ENCODE data around the gene LRRC41.
"Not testable (repeated sequence)": the region's sequence is repeated elsewhere in the genome, so short reads cannot be mapped to it uniquely, and the experiment has no call there.

LRRC41 gene

DNA sequence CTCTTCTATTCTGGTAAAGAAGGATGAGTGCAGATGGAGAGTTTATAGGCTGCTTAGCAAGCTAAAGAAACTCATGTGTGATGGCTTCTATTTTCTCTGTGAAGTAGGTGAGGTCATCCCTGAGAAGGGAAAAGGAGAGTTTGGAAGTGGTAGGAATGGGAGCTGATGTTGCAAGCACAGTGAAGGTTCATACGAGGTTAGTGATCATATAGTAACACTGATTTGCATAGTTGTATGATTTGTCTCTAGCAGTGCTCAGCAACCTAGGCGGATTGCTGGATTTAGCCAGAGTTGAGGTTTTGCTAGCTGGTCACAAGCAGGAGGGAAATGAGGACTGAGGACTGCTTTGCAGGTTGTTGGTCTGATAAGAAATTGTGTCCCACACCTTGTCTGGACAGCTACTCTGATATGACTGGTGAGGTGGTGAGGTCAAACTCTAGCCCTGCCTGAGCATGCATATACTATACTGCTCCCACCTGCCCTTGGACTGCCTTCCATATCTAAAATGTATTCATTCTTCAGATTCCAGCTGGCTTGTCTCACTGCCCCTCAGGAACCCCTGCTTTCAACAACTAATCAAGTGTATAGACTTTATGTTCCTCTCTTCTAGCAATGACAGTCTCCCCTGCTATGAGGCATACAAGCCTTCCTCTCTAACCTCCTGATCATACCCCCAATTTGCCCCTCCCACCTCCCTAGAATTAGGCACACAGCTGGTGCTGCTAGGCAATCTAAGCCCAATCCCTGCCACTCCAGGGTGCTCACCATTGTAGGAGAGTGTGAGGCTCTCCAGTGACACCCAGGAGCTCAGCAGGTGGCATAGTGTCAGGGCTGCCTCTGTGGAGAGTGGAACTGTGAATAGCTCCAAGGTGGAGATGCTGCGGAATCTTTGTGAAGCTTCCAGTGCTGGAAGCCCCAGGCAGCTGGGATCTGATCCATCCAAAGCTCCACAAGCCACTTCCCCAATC lies 18.5 kb downstream of the LRRC41 start:
- DNase-seq = peak; percentile 18 to 24

DNA sequence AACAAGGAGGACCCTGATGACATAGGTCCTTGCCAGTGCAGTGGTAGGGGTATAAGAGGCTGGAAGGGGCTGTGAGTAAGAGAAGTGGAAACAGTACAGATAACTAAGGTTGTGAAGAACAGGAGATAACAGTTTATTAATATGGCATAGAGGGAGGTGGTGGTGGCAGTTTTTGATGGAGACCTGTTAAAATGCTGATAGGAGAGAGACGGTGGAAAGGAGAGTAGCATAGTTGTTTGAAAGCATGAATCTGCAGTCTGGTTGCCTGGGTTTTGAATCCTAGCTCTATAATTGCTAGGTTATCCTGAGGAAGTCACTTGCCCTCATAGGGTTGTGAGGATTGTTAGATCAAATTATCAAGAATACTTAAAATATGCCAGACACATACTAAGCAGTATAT lies 19.4 kb downstream of the LRRC41 start:
- DNase-seq = no peak

DNA sequence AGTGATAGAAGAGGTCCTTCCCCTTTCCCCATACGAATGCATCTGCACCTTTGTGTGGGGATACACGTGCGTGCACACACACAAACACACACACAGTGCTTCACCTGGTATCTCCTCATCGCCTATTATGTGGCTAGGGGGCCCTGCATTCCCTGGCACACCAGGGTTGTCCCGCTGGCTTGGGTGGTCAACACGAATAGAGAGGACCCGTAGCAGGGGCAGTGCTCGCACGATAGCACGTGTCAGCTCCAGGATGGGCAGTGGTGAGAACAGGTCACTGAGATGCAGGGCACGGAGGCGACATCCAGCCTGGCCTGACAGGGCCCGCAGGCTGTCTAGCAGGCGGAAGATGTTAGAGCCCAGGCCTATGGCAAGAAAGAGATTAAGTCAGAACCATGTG lies 22.4 kb downstream of the LRRC41 start:
- DNase-seq = no peak

DNA sequence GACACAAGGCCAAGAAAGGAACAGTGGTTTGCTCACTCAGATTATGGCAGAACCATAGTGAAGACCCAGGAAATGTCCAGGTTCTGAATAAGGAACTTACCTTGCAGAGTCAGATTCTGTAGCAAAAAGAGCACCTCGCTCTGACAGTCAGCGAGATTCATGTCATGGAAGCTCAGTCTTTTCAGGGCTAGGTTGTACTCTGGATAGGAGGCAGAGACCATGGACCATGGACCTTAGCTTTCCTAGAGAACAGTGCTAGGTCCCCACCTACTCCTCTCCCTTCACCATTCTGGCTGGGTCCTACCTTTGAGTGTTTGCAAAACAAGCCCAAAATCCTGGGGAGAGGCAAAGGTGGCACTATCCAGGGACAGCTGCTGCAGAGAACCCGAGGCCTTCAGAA lies 23.3 kb downstream of the LRRC41 start:
- no peak for DNase-seq

DNA sequence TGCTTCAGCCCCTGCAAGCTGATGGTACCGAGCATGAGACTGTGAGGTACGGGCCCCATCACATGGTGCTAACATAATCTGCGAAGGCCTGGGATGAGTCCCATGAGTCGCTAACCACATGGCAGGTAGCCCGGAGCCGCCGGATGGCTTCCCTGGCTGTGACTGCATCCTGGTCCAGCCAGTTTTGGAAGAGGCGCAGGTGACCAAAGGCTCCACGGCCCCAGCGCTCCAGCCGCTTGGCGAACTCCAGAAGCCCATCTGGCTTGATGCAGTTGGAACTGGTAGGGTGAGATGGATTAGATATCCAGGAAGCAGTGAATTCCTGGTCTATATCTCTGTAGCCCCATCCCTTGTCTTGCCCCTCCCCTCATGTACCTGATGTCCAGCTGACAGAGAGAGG lies 24.6 kb downstream of the LRRC41 start:
- DNase-seq = no peak

DNA sequence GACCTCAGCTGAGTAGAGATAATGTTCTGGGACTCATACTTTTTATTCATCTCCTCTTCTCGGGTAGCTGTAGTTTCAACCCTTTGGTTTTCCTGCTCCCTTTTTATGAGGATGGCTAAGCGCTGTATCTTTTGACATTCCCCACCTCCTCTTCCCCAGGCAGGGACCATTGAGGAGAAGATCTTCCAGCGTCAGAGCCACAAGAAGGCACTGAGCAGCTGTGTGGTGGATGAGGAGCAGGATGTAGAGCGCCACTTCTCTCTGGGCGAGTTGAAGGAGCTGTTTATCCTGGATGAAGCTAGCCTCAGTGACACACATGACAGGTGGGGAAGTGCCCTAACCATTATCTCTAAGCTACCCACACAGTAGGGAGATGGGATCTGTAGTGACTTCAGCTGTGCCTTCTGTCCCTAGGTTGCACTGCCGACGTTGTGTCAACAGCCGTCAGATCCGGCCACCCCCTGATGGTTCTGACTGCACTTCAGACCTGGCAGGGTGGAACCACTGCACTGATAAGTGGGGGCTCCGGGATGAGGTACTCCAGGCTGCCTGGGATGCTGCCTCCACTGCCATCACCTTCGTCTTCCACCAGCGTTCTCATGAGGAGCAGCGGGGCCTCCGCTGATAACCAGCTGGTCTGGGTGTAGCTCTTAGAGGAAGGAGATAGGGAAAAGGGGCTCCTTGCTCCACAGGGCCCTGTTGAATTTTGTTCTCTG lies 25.6 kb downstream of the LRRC41 start:
- no peak for DNase-seq

DNA sequence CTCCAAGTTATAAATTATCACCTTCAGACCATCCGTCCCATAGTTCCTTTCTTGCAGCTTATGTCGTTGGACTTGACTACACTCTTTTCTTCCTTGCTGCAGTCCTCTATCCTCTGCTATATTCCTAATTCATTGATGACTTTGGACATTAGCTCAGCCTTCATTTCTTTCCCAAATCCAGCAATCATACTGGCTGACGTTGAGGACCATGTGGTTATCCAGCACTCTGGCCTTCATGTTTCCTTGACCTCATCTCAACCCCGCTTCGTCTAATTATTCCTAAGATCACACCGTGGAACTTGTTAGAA lies 28.4 kb downstream of the LRRC41 start:
- DNase-seq = no peak

DNA sequence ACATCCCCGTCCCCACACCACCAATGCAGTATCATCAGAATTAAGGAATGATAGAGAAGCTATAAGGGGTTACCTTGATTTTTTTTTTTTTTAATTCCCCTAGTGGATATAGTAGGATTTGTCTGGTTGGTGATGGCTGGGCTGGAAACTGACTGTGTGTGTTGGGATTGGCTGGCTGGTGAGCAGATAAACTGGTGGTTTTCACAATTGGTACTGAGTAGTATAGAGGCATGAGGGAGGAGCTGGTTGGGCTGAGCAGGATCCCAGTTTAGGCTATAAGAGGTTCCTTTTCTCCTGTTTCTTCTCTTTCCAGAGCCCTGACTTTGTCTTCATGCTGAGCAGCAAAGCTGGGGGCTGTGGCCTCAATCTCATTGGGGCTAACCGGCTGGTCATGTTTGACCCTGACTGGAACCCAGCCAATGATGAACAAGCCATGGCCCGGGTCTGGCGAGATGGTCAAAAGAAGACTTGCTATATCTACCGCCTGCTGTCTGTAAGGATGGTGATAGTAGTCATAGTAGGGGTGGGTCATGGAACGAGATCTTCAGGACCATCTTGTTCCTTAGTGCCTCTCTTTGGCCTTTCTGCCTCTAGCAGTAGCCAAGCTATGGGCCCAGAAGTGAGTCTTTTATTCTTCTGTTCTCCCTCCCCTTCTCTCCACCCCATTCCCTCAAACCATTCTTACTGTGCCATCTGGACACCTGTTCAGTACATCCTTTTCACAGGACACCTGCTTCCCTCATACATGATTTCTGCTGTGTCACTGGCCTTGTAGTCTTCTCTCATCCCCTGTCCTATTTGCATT lies 29.0 kb downstream of the LRRC41 start:
- no peak for DNase-seq

DNA sequence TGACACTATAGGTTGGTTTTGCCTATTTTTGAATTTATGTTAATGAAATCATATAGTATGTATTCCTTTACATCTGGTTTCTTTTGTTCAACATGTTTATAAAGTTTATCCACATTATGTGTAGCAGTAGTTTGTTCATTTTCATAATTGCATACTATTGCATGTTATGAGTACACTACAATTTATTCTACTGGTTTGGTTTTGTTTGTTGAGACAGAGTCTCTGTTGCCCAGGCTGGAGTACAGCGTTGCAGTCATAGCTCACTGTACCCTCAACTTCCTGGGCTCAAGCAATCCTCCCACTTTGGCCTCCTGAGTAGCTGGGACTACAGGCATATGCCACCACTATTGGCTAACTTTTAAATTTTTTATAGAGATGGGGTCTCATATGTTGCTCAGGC lies 34.8 kb downstream of the LRRC41 start:
- no peak for DNase-seq

DNA sequence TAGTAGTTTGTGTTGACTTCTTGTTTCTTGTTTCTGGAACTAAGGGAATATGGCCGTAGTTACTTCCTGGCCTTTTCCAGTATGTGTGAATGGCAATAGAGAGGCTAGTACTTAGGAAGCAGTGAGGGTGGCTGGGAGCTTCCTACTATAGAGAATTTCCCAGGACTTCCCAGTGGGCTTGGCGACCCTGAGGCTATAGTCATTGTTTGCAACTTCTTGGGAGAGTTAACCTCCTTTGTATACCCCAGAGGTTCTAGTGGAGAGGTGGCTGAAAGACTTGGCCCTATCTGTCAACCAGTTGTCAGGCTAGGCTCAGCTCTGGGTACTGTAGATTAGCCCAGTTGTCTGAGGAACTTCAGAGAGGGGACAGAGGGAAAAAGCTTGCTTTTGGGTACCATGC lies 40.3 kb downstream of the LRRC41 start:
- no peak for DNase-seq

DNA sequence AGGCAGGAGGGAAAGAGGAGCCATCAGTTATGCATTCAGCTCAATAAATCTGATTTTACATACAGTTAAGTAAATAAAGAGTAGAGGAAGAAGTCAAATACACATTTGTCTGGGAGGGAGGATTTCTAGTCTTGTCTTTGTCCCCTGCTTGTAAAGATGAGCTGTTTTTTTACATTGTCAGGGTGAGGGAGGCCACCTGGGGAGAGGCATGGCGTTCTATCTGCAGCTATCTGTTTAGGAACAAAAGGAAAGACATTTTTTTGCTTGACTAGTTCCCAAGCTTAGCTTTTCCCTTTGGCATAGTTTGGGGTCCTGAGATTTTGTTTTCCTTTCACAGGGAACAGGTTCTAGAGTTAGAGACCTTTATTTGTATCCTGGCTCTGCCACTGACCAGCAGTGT lies 40.9 kb downstream of the LRRC41 start:
- no peak for DNase-seq

DNA sequence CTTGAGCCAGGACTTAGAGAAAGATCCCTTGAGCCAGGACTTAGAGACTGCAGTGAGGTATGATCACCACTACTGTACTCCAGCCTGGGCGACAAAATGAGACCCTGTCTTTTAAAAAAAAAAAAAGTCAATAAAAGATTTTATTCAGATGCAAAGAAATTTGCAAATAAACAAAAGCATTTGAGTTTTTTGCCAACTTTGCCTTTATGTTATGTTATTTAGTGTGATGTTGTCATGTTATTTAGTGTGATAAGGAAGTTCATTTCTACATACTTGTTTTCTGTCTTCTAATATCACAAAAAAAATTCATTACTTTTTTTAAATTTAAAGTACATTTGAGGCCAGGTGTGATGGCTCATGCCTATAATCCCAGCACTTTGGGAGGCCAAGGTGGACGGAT lies 46.9 kb downstream of the LRRC41 start:
- DNase-seq = no peak

DNA sequence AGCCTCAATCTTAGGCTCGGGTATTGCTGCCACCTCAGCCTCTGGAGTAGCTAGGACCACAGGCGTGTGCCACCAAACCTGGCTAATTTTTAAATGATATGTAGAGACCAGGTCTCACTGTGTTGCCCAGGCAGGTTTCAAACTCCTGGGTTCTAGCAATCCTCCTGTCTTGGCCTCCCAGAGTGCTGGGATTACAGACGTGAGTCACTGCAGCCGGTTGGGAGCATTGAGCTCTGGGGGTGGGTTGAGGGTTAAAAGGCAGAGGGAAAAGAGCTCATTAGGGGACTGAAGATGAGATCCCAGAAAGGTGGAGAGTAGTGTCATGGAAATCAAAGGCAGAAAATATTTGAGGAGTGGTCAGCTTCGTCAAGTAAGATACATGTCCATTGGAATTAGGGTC lies 48.7 kb downstream of the LRRC41 start:
- no peak for DNase-seq

DNA sequence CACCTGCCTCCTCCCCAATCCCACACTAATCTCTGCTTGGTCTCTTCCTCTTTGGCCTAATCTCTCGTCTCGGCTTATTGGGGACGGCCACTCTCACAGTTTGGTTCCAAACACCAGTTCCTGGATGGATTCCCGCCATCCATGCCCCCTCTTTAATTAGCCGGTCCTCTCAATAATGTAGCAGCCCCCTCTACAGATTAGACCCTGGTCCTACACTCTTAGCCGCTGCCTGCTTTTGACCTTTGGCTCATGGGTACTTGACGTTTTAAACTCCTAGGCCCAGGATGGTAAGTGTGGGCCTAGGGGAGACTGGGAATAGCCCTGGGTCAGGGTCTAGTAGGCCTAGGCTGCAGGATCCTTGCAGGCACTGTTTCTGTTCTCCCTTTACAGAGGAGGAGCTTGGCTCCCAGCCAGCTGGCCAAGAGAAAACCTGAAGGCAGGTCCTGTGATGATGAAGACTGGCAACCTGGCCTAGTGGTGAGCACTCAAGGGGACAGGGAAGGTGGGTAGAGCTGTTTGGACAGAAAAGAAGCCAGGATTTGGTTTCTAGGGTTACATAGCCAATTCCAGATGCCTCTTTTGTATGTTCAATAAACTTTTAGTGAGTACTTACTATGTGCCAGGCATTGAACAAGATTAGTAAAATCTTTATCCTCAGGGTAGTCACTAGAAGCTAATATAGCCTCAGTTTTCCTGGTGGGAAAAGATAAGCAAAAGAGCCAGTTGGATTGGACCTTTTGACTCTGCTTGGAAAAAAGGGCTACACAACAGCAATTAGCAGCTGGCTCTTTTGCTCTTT lies 55.1 kb downstream of the LRRC41 start:
- peak; percentile 32 to 61 for DNase-seq

DNA sequence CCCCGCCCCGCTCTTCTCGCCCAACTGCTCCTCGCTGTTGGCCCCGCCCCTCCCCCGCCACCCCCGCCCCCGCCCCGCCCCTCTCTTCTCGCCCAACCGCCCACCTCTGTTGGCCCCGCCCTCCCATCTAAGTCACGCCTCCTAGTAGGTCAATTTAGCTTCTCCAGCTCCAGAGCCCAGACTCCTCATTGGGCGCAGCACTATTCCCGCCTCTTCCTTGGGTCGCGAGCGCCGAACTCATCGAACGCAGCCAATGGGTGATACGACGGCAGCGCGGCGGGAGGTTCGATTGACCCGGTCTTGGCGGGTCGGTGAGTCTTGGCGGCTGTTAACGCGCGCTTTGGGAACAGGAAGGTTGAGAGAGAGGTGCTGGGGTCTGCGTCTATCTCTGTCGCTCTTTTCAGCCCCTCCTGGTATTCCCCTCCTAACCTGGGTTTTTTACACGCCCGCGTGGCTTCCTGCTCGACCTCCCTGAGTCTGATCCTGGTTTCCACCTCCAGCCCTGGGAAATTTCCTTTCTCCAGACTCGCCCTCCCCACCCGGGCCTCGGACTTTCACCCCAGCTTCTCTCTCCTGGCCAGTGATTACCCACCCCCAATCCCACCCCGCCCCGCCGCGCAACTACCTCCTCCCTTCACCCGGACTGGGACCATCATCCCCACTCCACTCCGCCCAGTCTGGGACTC lies 55.8 kb downstream of the LRRC41 start, which contains the start of gene RAD54L:
Gene RAD54L (plus strand): TSS at position 328 of the 686 bp plus-strand sequence. CDS start 643 bp downstream, outside the sequence.
- peak; percentile 98 for DNase-seq

DNA sequence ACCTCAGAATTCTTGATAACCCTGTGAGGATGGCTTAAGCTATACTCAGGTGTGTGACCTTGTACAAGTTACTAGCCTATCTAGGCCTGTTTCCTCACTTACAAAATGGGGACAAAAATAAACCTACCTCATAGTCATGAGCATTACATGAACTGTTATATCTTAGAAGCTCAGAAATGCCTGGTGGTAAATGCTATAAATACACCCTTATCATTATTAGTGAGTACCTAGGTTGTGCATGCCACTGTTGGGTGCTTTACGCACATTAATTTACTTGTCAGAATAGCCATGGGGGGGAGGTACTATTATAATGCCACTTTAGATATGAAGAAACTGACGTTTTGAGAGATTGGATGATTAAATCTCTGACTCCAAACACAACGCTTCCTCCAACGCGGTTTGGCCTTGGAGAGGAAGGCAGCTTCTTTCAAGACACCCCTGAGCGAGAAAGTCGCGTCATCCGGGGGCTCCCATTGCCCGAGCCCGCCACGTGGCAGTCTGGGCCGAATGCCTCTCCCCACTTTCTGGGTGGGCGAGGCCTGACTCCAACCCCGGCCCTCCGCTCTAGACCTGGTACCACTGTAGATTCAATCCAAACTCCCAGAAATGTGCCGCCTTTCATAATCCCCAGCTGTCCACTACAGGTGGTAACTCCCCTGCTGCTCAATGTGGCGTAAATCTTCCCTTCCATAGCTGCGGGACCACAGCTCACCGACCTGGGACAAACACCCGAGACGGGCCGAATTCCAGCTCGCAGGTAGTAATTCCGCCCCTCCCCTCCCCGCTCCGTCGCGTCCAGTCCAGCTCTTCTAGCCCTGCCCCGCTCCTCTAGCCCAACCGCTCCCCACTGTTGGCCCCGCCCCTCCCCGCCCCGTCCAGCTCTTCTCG lies 56.6 kb downstream of the LRRC41 start:
- DNase-seq = peak in 1 of 2 experiments; percentile 41

DNA sequence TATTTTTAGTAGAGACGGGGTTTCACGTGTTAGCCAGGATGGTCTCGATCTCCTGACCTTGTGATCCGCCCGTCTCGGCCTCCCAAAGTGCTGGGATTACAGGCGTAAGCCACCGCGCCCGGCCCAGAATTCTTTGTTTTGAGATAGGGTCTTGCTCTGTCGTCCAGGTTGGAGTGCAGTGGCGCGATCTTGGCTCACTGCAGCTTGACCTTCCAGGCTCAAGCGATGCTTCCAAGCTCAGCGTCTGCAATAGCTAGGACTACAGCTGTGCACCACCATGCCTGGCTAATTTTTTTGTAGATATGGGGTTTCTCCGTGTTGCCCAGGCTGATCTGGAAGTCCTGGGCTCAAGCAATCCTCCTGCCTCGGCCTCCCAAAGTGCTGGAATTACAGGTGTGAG lies 57.3 kb downstream of the LRRC41 start:
- not testable (repeated sequence) for DNase-seq

DNA sequence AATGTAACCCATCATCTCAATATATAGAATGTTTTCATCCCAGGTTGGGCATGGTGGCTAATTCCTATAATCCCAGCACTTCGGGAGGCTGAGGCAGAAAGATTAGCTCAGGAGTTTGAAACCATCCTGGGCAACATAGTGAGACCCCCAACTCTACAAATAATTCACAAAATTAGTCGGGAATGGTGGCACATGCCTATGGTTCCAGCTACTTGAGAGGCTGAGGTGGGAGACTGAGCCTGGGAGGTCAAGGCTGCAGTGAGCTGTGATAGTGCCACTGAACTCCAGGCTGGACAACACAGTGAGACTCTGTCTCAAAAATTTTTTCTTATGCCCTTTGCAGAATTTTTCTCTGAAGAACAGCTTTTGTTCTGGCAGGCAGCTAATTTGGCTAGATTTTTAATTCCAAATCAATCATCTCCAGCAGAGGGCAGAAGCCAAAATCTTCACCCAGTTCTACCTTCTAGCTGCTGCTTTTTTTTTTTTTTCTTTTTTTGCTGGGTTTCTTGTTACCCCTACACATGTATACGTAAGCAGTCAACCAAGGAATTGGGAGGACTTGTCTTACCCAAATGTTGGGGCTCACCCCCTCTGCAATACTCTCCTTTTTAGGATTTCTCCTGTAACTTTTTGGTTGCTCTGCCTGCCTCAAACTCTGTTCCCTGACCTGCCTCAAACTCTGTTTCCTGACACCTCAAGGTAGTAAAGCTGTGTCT lies 58.6 kb downstream of the LRRC41 start:
- peak in 1 of 2 experiments; percentile 10 for DNase-seq

DNA sequence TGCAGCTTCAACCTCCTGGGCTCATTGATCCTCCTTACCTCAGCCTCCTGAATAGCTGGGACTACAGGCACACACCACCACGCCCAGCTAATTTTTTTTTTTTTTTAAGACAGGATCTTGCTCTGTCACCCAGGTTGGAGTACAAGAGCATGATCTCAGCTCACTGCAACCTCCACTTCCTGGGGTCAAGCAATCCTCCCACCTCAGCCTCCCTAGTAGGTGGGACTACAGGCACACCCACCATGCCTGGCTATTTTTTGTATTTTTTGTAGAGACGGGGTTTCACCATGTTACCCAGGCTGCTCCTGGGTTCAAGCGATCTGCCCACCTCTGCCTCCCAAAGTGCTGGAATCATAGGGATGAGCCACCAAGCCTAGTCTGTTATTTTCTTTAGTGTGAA lies 59.6 kb downstream of the LRRC41 start:
- not testable (repeated sequence) for DNase-seq

DNA sequence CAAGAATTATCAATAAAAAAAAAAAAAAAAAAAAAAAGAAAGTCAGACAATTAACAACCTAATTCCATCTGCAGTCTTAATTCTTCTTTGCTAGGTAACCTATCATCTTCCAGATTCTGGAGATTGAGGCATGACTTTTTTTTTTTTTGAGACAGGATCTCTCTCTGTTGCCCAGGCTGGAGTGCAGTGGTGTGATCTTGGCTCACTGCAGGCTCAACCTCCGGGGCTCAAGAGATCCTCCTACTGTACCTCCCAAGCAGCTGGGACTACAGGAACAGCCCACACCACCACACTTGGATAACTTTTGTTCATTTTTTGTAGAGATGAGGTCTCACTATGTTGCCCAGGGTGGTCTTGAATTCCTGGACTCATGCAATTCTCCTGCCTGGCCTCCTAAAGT lies 60.5 kb downstream of the LRRC41 start:
- no peak for DNase-seq
